Transverse colon (tissue), 4 donors: ENCODE results near the gene CXorf38. TPM values are rescaled to one million over a fixed set of nuclear protein-coding genes. Genes with fewer than 3 reads are reported as not detected.
"Not testable (repeated sequence)": the region's sequence is repeated elsewhere in the genome, so short reads cannot be mapped to it uniquely, and the experiment has no call there.

Source experiments
- DNase-seq: peaks from one replicate; pipeline ENCODE4 v3.0.0-alpha.2; 2019
- H3K27ac ChIP-seq, 4 donors: fragments of 200-600 bp; sonication (generic); 2 replicates each; pipeline ENCODE4 v1.5.1; 2016 to 2018; ENCODE audit warnings: inconsistent platforms in 4 of 4
- H3K27me3 ChIP-seq: fragments of 200-600 bp; sonication (generic); 2 replicates; pipeline ENCODE4 v1.5.1; 2017; ENCODE audit warnings: inconsistent platforms
- H3K36me3 ChIP-seq, 4 donors: fragments of 200-600 bp; sonication (generic); 2 replicates each; pipeline ENCODE4 v1.5.1; 2017 to 2019; ENCODE audit warnings: inconsistent platforms in 4 of 4
- H3K4me1 ChIP-seq, 4 donors: fragments of 200-600 bp; sonication (generic); 2 replicates each; pipeline ENCODE4 v1.5.1; 2017 to 2020; ENCODE audit warnings: inconsistent platforms in 4 of 4
- H3K4me3 ChIP-seq, 4 donors: fragments of 200-600 bp; sonication (generic); 1 replicate in 1 of 4; 2 replicates in 3 of 4; pipeline versions ENCODE4 v1.5.1 to v1.6.1; 2017 to 2019; ENCODE audit warnings: inconsistent platforms in 4 of 4
- H3K9me3 ChIP-seq, 2 donors: fragments of 200-600 bp; sonication (generic); 2 replicates each; pipeline ENCODE4 v1.5.1; 2017 to 2019; ENCODE audit warnings: inconsistent platforms in 2 of 2
- CTCF ChIP-seq, 5 experiments: fragments of 200-600 bp in 3 of 5; fragments of 450-650 bp in 2 of 5; sonication (generic) in 3 of 5; IDR thresholded peaks; 1 replicate in 2 of 5; 2 replicates in 3 of 5; pipeline ENCODE4 v1.5.1; 2016 to 2017; ENCODE audit warnings: antibody characterized with exemption in 5 of 5, inconsistent platforms in 3 of 5, mild to moderate bottlenecking in 2 of 5, moderate library complexity in 1 of 5
- EP300 ChIP-seq: sonication (generic); formaldehyde crosslinking; IDR thresholded peaks from one replicate; pipeline ENCODE4 v1.6.1; 2017; ENCODE audit warnings: antibody characterized with exemption, low read depth
- POLR2A ChIP-seq: fragments of 450-650 bp; IDR thresholded peaks from one replicate; pipeline ENCODE4 v1.6.1; 2016; ENCODE audit warnings: antibody characterized with exemption, mild to moderate bottlenecking, moderate library complexity
- POLR2AphosphoS5 ChIP-seq, 3 donors: sonication (generic); formaldehyde crosslinking; IDR thresholded peaks; one replicate each; pipeline ENCODE4 v1.6.1; 2016; ENCODE audit warnings: antibody characterized with exemption in 3 of 3
- WGBS, 2 donors: methylation state at CpG; one replicate each; pipeline ENCODE4 v1.1.5; 2018; ENCODE audit warnings: low coverage in 1 of 2; 5-methylcytosine and 5-hydroxymethylcytosine counted together
- in situ Hi-C, 4 donors: fragments of 200-750 bp; cut with MboI; loops; one replicate each; pipeline versions ENCODE4 v1.15.0 to v1.15.1; 2017; ENCODE audit warnings: low sequenced_read_pairs in 3 of 4, low pct_ligation_motif_present in 1 of 4, low pct_unique_long_range_greater_than_20kb in 1 of 4
- intact Hi-C: fragments of 100-400 bp; cut with DNase I; formaldehyde crosslinking; loops from one replicate; pipeline ENCODE4 v1.15.1; 2023; ENCODE audit warnings: low total_unique reads
- total RNA-seq, 4 donors: library from RNA; depleted of rRNA; stranded (reverse); fragments of >200 nt; gene quantifications; one replicate each; pipeline ENCODE4 v1.1.0, GENCODE V29; 2016

Gene CXorf38
- total RNA-seq, 4 donors from 2014 or later: 5.4 to 18.6 (median 12.1) TPM

- Histone ChIP-seq H3K4me1 (no peaks in the 10 kb centered on the region), H3K9me3 (no peaks in the 10 kb centered on the region), H3K27ac (no peak overlapping the region), H3K27me3 (no peaks in the 10 kb centered on the region), H3K36me3 (no peaks in the 10 kb centered on the region), H3K4me3 (no peak overlapping the region)
- intact Hi-C loops (no loop called here), in situ Hi-C loops (no loop called here)
- no peak for TF ChIP-seq EP300
- 92 to 95% methylated on average over 3 to 6 of the region's 6 CpGs for WGBS, 2 donors
- DNase-seq: no peak
Measured at GRCh38 chrX:40603446-40603845, 43.9 kb downstream of the CXorf38 start.

GRCh38 chrX:40589616-40590321, 57.6 kb downstream of the CXorf38 start:
- intact Hi-C loops, H3K36me3 ChIP-seq, H3K4me1 ChIP-seq, H3K9me3 ChIP-seq, H3K4me3 ChIP-seq, H3K27me3 ChIP-seq, in situ Hi-C loops, DNase-seq, H3K27ac ChIP-seq: not testable (repeated sequence)
- 86 to 88% methylated on average over 3 to 6 of the region's 6 CpGs for WGBS, 2 donors

GRCh38 chrX:40587623-40588022, 59.7 kb downstream of the CXorf38 start:
- H3K4me3 ChIP-seq, H3K27me3 ChIP-seq, H3K27ac ChIP-seq, in situ Hi-C loops, H3K9me3 ChIP-seq, intact Hi-C loops, H3K36me3 ChIP-seq, H3K4me1 ChIP-seq, DNase-seq: not testable (repeated sequence)
- WGBS, 2 donors: 38% methylated on average over 1 of the region's 1 CpG; no CpG with 5 or more reads in 1 of the 2 donors

- WGBS, 2 donors: 74 to 100% methylated on average over 1 to 2 of the region's 2 CpGs
- H3K9me3 ChIP-seq: no peaks in the 10 kb centered on the region
- in situ Hi-C loops (no loop called here), intact Hi-C loops (no loop called here)
- no peak for TF ChIP-seq POLR2A
- TF ChIP-seq EP300: no peak
- TF ChIP-seq POLR2AphosphoS5 (IDR thresholded peaks at IDR 0.05): no peak
- TF ChIP-seq CTCF (IDR thresholded peaks at IDR 0.05): no peak
- H3K36me3 ChIP-seq: no peaks in the 10 kb centered on the region
- no peak overlapping the region for H3K4me3 ChIP-seq
- H3K27ac ChIP-seq: no peak overlapping the region
- no peaks in the 10 kb centered on the region for H3K27me3 ChIP-seq
- H3K4me1 ChIP-seq: peaks cover 3 to 13% (median 6%) of the 10 kb centered on the region in 4 donors
- DNase-seq: no peak
Measured at GRCh38 chrX:40582811-40583210, 64.5 kb downstream of the CXorf38 start.

GRCh38 chrX:40582178-40582577, 65.2 kb downstream of the CXorf38 start:
- DNase-seq, H3K36me3 ChIP-seq, H3K27me3 ChIP-seq, H3K27ac ChIP-seq, H3K9me3 ChIP-seq, intact Hi-C loops, in situ Hi-C loops: not testable (repeated sequence)
- H3K4me1 ChIP-seq: peaks cover 3 to 13% (median 6%) of the 10 kb centered on the region in 4 donors
- H3K4me3 ChIP-seq: peak overlapping the region in 1 of 4 donors; percentile 84
- WGBS, 2 donors: 89 to 100% methylated on average over 1 to 13 of the region's 13 CpGs

GRCh38 chrX:40581336-40581920, 65.9 kb downstream of the CXorf38 start:
- peaks cover 3 to 13% (median 6%) of the 10 kb centered on the region in 4 donors for H3K4me1 ChIP-seq
- H3K9me3 ChIP-seq: no peaks in the 10 kb centered on the region
- TF ChIP-seq CTCF (IDR thresholded peaks at IDR 0.05) (no peak), POLR2AphosphoS5 (IDR thresholded peaks at IDR 0.05) (no peak), EP300 (no peak), POLR2A (no peak)
- intact Hi-C loops: no loop called here
- in situ Hi-C loops: no loop called here
- DNase-seq: no peak
- H3K27ac ChIP-seq: peak overlapping the region; percentile 85 to 98 (median 95)
- H3K36me3 ChIP-seq: no peaks in the 10 kb centered on the region
- no peaks in the 10 kb centered on the region for H3K27me3 ChIP-seq
- 41% methylated on average over 9 of the region's 15 CpGs; no CpG with 5 or more reads in 1 of the 2 donors for WGBS, 2 donors
- H3K4me3 ChIP-seq: peak overlapping the region; percentile 63 to 84 (median 72)
